Putamen (tissue), 1 donor: ENCODE results near the gene ZNF160.
"Not testable (repeated sequence)": the region's sequence is repeated elsewhere in the genome, so short reads cannot be mapped to it uniquely, and the experiment has no call there.

Experiments used
- DNase-seq: peaks from one replicate; pipeline ENCODE4 v3.0.0-alpha.2; 2016; ENCODE audit warnings: low spot score

Gene ZNF160

GRCh38 chr19:53103234-53104203, at the start of gene ZNF160:
ZNF160 (minus strand) TSS chr19:53103422; CDS start chr19:53086276, 17,146 bp downstream.
- DNase-seq, result peak; percentile 97

GRCh38 chr19:53147645-53148044, 44.4 kb upstream of the ZNF160 start:
- no peak for DNase-seq

GRCh38 chr19:53140351-53140750, 37.1 kb upstream of the ZNF160 start:
- no peak for DNase-seq

- DNase-seq, result no peak
These were observed 33.2 kb upstream of the ZNF160 start for GRCh38 chr19:53136432-53136831.

- peak; percentile 75 for DNase-seq
These were observed 29.1 kb upstream of the ZNF160 start, which contains the start of gene ZNF415 for GRCh38 chr19:53132141-53132991. ZNF415 (minus strand) TSS chr19:53132910; CDS start chr19:53122676, 10,234 bp downstream.

GRCh38 chr19:53131727-53132126, 28.5 kb upstream of the ZNF160 start:
- no peak for DNase-seq

GRCh38 chr19:53131085-53131590, 27.9 kb upstream of the ZNF160 start:
- DNase-seq, result no peak

- no peak for DNase-seq
These were observed 27.3 kb upstream of the ZNF160 start for GRCh38 chr19:53130506-53130905.

GRCh38 chr19:53126733-53127526, 23.7 kb upstream of the ZNF160 start:
- not testable (repeated sequence) for DNase-seq

- DNase-seq, result no peak
These were observed 20.2 kb upstream of the ZNF160 start for GRCh38 chr19:53123400-53123799.

- DNase-seq, result peak; percentile 49
These were observed 9.1 kb upstream of the ZNF160 start for GRCh38 chr19:53112286-53112685.

GRCh38 chr19:53109527-53109926, 6.3 kb upstream of the ZNF160 start:
- DNase-seq, result no peak

GRCh38 chr19:53102756-53103233, 427 bp downstream of the ZNF160 start:
- DNase-seq, result no peak

- DNase-seq, result no peak
These were observed 941 bp downstream of the ZNF160 start for GRCh38 chr19:53102206-53102755.

- no peak for DNase-seq
These were observed 1.7 kb downstream of the ZNF160 start for GRCh38 chr19:53101518-53101917.

- not testable (repeated sequence) for DNase-seq
These were observed 4.7 kb downstream of the ZNF160 start for GRCh38 chr19:53098570-53098969.

- DNase-seq, result not testable (repeated sequence)
These were observed 6.1 kb downstream of the ZNF160 start for GRCh38 chr19:53096982-53097690.

- not testable (repeated sequence) for DNase-seq
These were observed 6.6 kb downstream of the ZNF160 start for GRCh38 chr19:53096579-53096978.

- no peak for DNase-seq
These were observed 8.3 kb downstream of the ZNF160 start for GRCh38 chr19:53094754-53095575.
